Muscle of leg (tissue), 11 donors: ENCODE data around the gene BRCA1. TPM values are rescaled to one million over a fixed set of nuclear protein-coding genes. Genes with fewer than 3 reads are reported as not detected.
"Not testable (repeated sequence)": the region's sequence is repeated elsewhere in the genome, so short reads cannot be mapped to it uniquely, and the experiment has no call there.

Source experiments
- DNase-seq: peaks from one replicate; pipeline ENCODE4 v3.0.0; 2013
- H3K27ac ChIP-seq: one replicate; pipeline ENCODE4 v1.5.1; 2013; ENCODE audit warnings: mild to moderate bottlenecking, low read length, control low read depth
- H3K27me3 ChIP-seq: one replicate; pipeline ENCODE4 v1.6.1; 2013; ENCODE audit warnings: low read length; ENCODE audit not compliant: control insufficient read depth, insufficient read depth
- H3K36me3 ChIP-seq: one replicate; pipeline ENCODE4 v1.6.1; 2013; ENCODE audit warnings: low read length; ENCODE audit not compliant: control insufficient read depth, insufficient read depth
- H3K4me1 ChIP-seq: one replicate; pipeline ENCODE4 v1.6.1; 2013; ENCODE audit warnings: low read length; ENCODE audit not compliant: control insufficient read depth, insufficient read depth
- H3K4me3 ChIP-seq: one replicate; pipeline ENCODE4 v1.5.1; 2013; ENCODE audit warnings: low read length, control low read depth
- H3K9me3 ChIP-seq: replicated peaks from 2 replicates; pipeline ENCODE4 v1.6.1; 2013; ENCODE audit warnings: low read depth, low read length; ENCODE audit not compliant: control insufficient read depth
- WGBS: methylation state at CpG from one replicate; pipeline ENCODE4 v1.1.5; 2013; ENCODE audit warnings: missing lambda C conversion rate; ENCODE audit not compliant: insufficient coverage; 5-methylcytosine and 5-hydroxymethylcytosine counted together
- polyA plus RNA-seq, 8 donors: library from polyadenylated mRNA; unstranded; fragments of 120-200 nt; gene quantifications; one replicate each; pipeline versions ENCODE4 v1.2.1 to v1.2.3, GENCODE V29; 2013; ENCODE audit warnings: inconsistent platforms in 1 of 8, low replicate concordance in 1 of 8; ENCODE audit not compliant: insufficient read length in 8 of 8, insufficient read depth in 1 of 8
- total RNA-seq: library from RNA; stranded (reverse); fragments of 120-200 nt; gene quantifications from one replicate; pipeline ENCODE4 v1.2.4, GENCODE V29; 2013

BRCA1 gene
- total and polyA plus RNA-seq, 9 donors = 8.1 to 12.3 (median 9.1) TPM

GRCh38 chr17:43070872-43071271 is 54.3 kb downstream of the BRCA1 start:
- Histone ChIP-seq H3K9me3 (no peaks in the 10 kb centered on the region), H3K4me3 (no peak overlapping the region), H3K27me3 (no peaks in the 10 kb centered on the region), H3K4me1 (no peaks in the 10 kb centered on the region), H3K27ac (no peak overlapping the region), H3K36me3 (peaks cover 4% of the 10 kb centered on the region)
- 90% methylated on average over 1 of the region's 1 CpG for WGBS
- DNase-seq = no peak

DNA sequence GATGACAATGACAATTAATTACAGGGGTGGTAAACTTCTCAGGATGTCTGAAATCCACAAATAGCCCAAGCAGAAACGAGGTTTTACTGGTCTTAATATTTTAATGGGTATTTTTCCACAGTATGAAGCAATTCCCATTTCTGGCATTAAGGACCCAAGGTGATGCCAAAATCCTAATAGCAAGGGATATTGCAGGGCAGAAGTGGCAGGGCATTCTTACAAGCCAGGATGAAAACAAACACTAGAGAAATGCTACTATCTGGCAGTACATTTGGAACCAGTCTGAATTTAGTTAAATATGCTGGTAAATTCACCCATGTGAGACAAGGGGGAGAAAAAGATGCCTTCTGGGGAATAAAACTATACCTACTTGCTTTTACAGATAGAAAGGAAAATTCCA is 54.9 kb downstream of the BRCA1 start:
- no CpG with 5 or more reads among the region's 1 CpG for WGBS
- H3K4me1 ChIP-seq = no peaks in the 10 kb centered on the region
- no peak overlapping the region for H3K4me3 ChIP-seq
- H3K9me3 ChIP-seq = no peaks in the 10 kb centered on the region
- H3K36me3 ChIP-seq = peaks cover 4% of the 10 kb centered on the region
- H3K27ac ChIP-seq = no peak overlapping the region
- no peaks in the 10 kb centered on the region for H3K27me3 ChIP-seq
- no peak for DNase-seq

DNA sequence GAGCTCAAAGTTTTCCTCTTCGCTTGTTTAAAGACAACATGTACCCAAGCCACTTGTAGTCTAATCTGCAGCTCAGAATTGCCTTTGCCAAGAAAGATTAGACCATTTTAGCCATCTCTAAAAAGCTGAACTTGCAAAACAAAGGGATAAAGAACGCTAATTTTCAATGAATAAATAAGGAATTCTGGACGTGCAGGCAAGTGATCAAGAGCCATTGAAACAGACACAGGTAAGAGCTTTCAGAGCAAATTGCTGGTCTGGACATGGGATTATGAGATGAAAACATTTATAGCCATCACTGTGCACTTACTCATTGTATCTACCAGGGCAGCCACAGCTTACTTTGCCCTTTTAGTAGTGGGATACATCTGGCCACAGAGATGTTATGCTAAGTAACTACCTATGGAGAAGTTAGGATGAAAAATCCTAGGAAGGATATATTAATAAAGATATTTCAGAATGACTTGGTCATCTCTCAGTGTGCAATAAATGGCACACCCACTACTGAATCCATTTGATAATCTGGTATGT is 55.7 kb downstream of the BRCA1 start:
- H3K4me3 ChIP-seq = no peak overlapping the region
- no peak overlapping the region for H3K27ac ChIP-seq
- no peaks in the 10 kb centered on the region for H3K9me3 ChIP-seq
- no peak for DNase-seq
- H3K27me3 ChIP-seq = no peaks in the 10 kb centered on the region
- no peaks in the 10 kb centered on the region for H3K4me1 ChIP-seq
- H3K36me3 ChIP-seq = peaks cover 4% of the 10 kb centered on the region
- 71% methylated on average over 1 of the region's 3 CpGs for WGBS

GRCh38 chr17:43068570-43069367 is 56.4 kb downstream of the BRCA1 start:
- whole genome bisulfite sequencing = no CpG with 5 or more reads among the region's 6 CpGs
- DNase-seq = no peak
- Histone ChIP-seq H3K36me3 (peaks cover 4% of the 10 kb centered on the region), H3K27ac (no peak overlapping the region), H3K9me3 (no peaks in the 10 kb centered on the region), H3K4me1 (no peaks in the 10 kb centered on the region), H3K27me3 (no peaks in the 10 kb centered on the region), H3K4me3 (no peak overlapping the region)

- no peaks in the 10 kb centered on the region for H3K27me3 ChIP-seq
- H3K36me3 ChIP-seq = no peaks in the 10 kb centered on the region
- no peak overlapping the region for H3K27ac ChIP-seq
- DNase-seq = no peak
- H3K9me3 ChIP-seq = no peaks in the 10 kb centered on the region
- WGBS = 88% methylated on average over 5 of the region's 10 CpGs
- no peaks in the 10 kb centered on the region for H3K4me1 ChIP-seq
- no peak overlapping the region for H3K4me3 ChIP-seq
Measured at GRCh38 chr17:43062984-43063638, 62.1 kb downstream of the BRCA1 start.

GRCh38 chr17:43056051-43056450 is 69.1 kb downstream of the BRCA1 start:
- no peaks in the 10 kb centered on the region for H3K27me3 ChIP-seq
- no peak for DNase-seq
- no peaks in the 10 kb centered on the region for H3K9me3 ChIP-seq
- peaks cover 23% of the 10 kb centered on the region for H3K36me3 ChIP-seq
- H3K4me3 ChIP-seq = no peak overlapping the region
- H3K4me1 ChIP-seq = no peaks in the 10 kb centered on the region
- no peak overlapping the region for H3K27ac ChIP-seq
- 100% methylated on average over 2 of the region's 7 CpGs for WGBS

DNA sequence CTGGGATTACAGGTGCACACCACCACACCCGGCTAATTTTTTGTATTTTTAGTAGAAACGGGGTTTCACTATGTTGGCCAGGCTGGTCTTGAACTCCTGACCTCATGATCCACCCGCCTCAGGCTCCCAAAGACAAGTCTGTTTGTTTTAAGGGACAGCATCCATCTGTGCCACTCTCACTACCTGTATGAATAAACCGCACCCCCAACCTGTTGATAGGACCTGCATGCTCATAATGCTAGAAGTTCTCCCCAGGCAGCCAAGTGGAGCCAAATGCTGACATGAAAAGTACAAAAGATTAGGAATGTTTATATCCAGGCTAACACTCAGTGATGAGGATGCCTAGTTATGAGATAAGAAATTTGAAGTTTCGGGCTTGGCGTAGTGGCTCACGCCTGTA is 72.2 kb downstream of the BRCA1 start:
- not testable (repeated sequence) for H3K27ac ChIP-seq, H3K9me3 ChIP-seq, H3K4me3 ChIP-seq, DNase-seq, H3K27me3 ChIP-seq, H3K4me1 ChIP-seq
- H3K36me3 ChIP-seq = peaks cover 34% of the 10 kb centered on the region
- WGBS = 100% methylated on average over 2 of the region's 7 CpGs

DNA sequence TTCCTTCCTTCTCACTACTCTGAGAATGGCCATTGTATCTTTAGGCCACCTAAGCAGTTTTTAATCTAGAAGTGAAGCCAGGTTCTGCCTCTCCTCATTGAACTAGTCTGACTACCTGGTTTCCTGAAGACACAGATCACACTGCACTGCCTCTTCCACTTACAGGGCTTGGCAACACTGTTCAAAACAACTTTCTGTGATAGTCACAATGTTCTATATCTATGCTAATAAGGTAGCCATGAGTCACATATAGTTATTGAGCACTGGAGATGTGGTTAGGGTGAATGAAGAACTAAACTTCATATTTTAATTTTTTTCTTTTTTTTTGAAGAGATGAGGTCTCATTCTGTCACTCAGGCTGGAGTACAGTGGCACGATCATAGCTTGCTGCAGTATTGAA is 73.2 kb downstream of the BRCA1 start:
- no peak overlapping the region for H3K4me3 ChIP-seq
- peaks cover 36% of the 10 kb centered on the region for H3K36me3 ChIP-seq
- no peak for DNase-seq
- H3K27ac ChIP-seq = no peak overlapping the region
- H3K27me3 ChIP-seq = no peaks in the 10 kb centered on the region
- H3K4me1 ChIP-seq = no peaks in the 10 kb centered on the region
- WGBS = no CpG with 5 or more reads among the region's 1 CpG
- no peaks in the 10 kb centered on the region for H3K9me3 ChIP-seq

DNA sequence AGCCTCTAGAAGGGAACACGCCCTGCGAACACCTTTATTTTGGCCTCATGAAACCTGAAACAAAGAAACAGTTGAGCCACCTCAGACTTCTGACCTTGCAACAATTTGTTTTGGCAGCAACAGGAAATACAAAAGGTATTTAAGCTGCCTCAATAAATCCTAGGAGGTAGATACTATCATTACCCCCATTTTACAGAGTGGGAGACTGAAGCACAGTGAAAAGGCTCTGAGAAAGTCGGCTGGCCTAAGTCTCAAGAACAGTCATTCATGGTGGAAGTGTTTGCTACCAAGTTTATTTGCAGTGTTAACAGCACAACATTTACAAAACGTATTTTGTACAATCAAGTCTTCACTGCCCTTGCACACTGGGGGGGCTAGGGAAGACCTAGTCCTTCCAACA is 81.1 kb downstream of the BRCA1 start:
- 100% methylated on average over 2 of the region's 4 CpGs for WGBS
- no peak for DNase-seq
- H3K36me3 ChIP-seq = peaks cover 18% of the 10 kb centered on the region
- H3K4me1 ChIP-seq = no peaks in the 10 kb centered on the region
- H3K27me3 ChIP-seq = no peaks in the 10 kb centered on the region
- no peaks in the 10 kb centered on the region for H3K9me3 ChIP-seq
- H3K4me3 ChIP-seq = no peak overlapping the region
- H3K27ac ChIP-seq = no peak overlapping the region

DNA sequence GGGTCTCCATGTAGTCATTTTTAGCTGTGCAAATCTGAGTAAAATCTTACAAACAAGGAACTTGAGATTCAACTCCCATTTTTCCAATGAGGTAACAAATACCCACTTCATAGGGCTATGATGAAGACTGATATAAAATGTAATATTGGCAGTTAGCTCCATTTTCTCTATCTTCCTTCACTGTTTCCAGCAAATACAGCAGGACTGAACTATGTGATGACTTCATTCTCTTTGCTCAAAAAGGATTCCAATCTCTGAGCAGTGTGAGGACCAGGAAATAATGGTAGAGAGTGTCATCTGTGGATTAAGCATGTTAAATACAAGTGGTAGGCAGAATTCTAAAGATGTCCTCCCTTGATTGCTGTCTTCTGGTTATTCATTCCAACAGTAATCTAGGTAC is 81.9 kb downstream of the BRCA1 start:
- Histone ChIP-seq H3K27ac (no peak overlapping the region), H3K9me3 (no peaks in the 10 kb centered on the region), H3K36me3 (peaks cover 13% of the 10 kb centered on the region), H3K4me1 (no peaks in the 10 kb centered on the region), H3K4me3 (no peak overlapping the region), H3K27me3 (no peaks in the 10 kb centered on the region)
- no peak for DNase-seq
